GM12892 (cell line): Measurements from ENCODE around the gene PARD3.

Experiments
- POLR2A ChIP-seq: IDR thresholded peaks from 2 replicates; pipeline ENCODE4 v1.6.1; 2011; ENCODE audit warnings: low read depth, low read length, control low read depth
- POLR2AphosphoS5 ChIP-seq: IDR thresholded peaks from 2 replicates; pipeline ENCODE4 v1.6.1; 2011; ENCODE audit warnings: low read depth, low read length, control low read depth

GRCh38 chr10:34507217-34507616, 307.9 kb downstream of the PARD3 start:
- no peak for TF ChIP-seq POLR2A
- TF ChIP-seq POLR2AphosphoS5, result no peak
